B cell (primary cell): ENCODE results near the gene ZSCAN32. TPM values are rescaled to one million over a fixed set of nuclear protein-coding genes. Genes with fewer than 3 reads are reported as not detected.

Source experiments
- ATAC-seq: fragments of 200-7000 bp; cut with Tn5 transposase; one replicate; pipeline ENCODE4 v1.10.0; 2021; ENCODE audit warnings: low read depth, mild to moderate bottlenecking, moderate number of reproducible peaks, moderate library complexity
- CTCF ChIA-PET: fragments of 350-600 bp; sonication (Branson Sonifier 250); formaldehyde crosslinking; loops from one replicate; lab custom pipeline; 2021; ENCODE audit warnings: antibody characterized with exemption, inconsistent platforms; lab: Charles Lee
- POLR2A ChIA-PET: fragments of 350-600 bp; sonication (Branson Sonifier 250); formaldehyde crosslinking; loops from one replicate; lab custom pipeline; 2021; ENCODE audit warnings: antibody characterized with exemption; lab: Charles Lee
- DNase-seq: peaks from one replicate; pipeline ENCODE4 v3.0.0; 2013
- H2AFZ ChIP-seq: 2 replicates; pipeline ENCODE4 v1.6.1; 2012; ENCODE audit warnings: mild to moderate bottlenecking, low read depth, low read length; ENCODE audit not compliant: insufficient read depth, poor library complexity, severe bottlenecking
- H3K27ac ChIP-seq, 2 donors: 1 replicate in 1 of 2; 2 replicates in 1 of 2; pipeline ENCODE4 v1.5.1; 2012 to 2013; ENCODE audit warnings: low read length in 2 of 2, mild to moderate bottlenecking in 2 of 2, moderate library complexity in 1 of 2
- H3K27me3 ChIP-seq, 4 experiments: fragments of 200-600 bp in 1 of 4; sonication (generic) in 1 of 4; replicated peaks in 1 of 4; 1 replicate in 2 of 4; 2 replicates in 2 of 4; pipeline versions ENCODE4 v1.6.1 to v1.7.0; 2013 to 2016; ENCODE audit warnings: low read length in 3 of 4, mild to moderate bottlenecking in 2 of 4, mixed read lengths in 1 of 4, moderate library complexity in 1 of 4; ENCODE audit not compliant: insufficient read depth in 4 of 4, control insufficient read depth in 3 of 4; ENCODE audit errors: control extremely low read depth in 1 of 4
- H3K36me3 ChIP-seq, 2 experiments: replicated peaks in 1 of 2; 1 replicate in 1 of 2; 2 replicates in 1 of 2; pipeline versions ENCODE4 v1.6.1 to v1.7.1; 2013; ENCODE audit warnings: low read length in 1 of 2; ENCODE audit not compliant: insufficient read depth in 2 of 2, control insufficient read depth in 1 of 2; ENCODE audit errors: control extremely low read depth in 1 of 2, extremely low read depth in 1 of 2
- H3K4me1 ChIP-seq, 2 donors: fragments of 200-600 bp in 1 of 2; sonication (generic) in 1 of 2; 1 replicate in 1 of 2; 2 replicates in 1 of 2; pipeline versions ENCODE4 v1.5.1 to v1.6.1; 2013 to 2017; ENCODE audit warnings: low read length in 2 of 2; ENCODE audit not compliant: control insufficient read depth in 2 of 2, insufficient read depth in 2 of 2
- H3K4me2 ChIP-seq: replicated peaks from 2 replicates; pipeline ENCODE3; 2012; ENCODE audit warnings: mild to moderate bottlenecking, low read depth, low read length; ENCODE audit not compliant: poor library complexity, severe bottlenecking
- H3K4me3 ChIP-seq, 5 experiments: fragments of 200-600 bp in 1 of 5; sonication (generic) in 1 of 5; 1 replicate in 3 of 5; 2 replicates in 2 of 5; pipeline versions ENCODE4 v1.5.1 to v1.7.0; 2011 to 2016; ENCODE audit warnings: low read length in 4 of 5, mild to moderate bottlenecking in 4 of 5, low read depth in 2 of 5, control low read depth in 1 of 5, moderate library complexity in 1 of 5; ENCODE audit not compliant: insufficient read depth in 1 of 5; ENCODE audit errors: control extremely low read depth in 1 of 5, extremely low read depth in 1 of 5
- H3K79me2 ChIP-seq: fragments of 200-600 bp; sonication (generic); one replicate; pipeline ENCODE4 v1.6.0; 2016; ENCODE audit warnings: low read length; ENCODE audit not compliant: control insufficient read depth, insufficient read depth
- H3K9ac ChIP-seq: fragments of 200-600 bp; sonication (generic); 2 replicates; pipeline ENCODE4 v1.6.1; 2017; ENCODE audit warnings: mild to moderate bottlenecking, low read length, moderate library complexity
- H3K9me3 ChIP-seq, 3 donors: one replicate each; pipeline versions ENCODE4 v1.6.1 to v1.7.1; 2013; ENCODE audit warnings: low read length in 2 of 3; ENCODE audit not compliant: control insufficient read depth in 2 of 3, insufficient read depth in 1 of 3; ENCODE audit errors: control extremely low read depth in 1 of 3
- H4K20me1 ChIP-seq: 2 replicates; pipeline ENCODE4 v1.6.0; 2012; ENCODE audit warnings: mild to moderate bottlenecking, low read length; ENCODE audit not compliant: insufficient read depth, control insufficient read depth, poor library complexity, severe bottlenecking
- H3K27ac Mint-ChIP-seq: one replicate; pipeline ENCODE4 v1.8.0; 2021; ENCODE audit warnings: mixed read lengths
- H3K27me3 Mint-ChIP-seq: one replicate; pipeline ENCODE4 v1.8.0; 2021; ENCODE audit warnings: mixed read lengths
- H3K4me1 Mint-ChIP-seq: one replicate; pipeline ENCODE4 v1.8.0; 2021; ENCODE audit warnings: mixed read lengths
- H3K4me3 Mint-ChIP-seq: one replicate; pipeline ENCODE4 v1.8.0; 2021; ENCODE audit warnings: mixed read lengths
- H3K9me3 Mint-ChIP-seq: one replicate; pipeline ENCODE4 v1.8.0; 2022; ENCODE audit warnings: mixed read lengths; ENCODE audit not compliant: insufficient read depth
- CTCF ChIP-seq: fragments of 200-600 bp; IDR thresholded peaks from one replicate; pipeline ENCODE4 v1.8.0; 2022; ENCODE audit warnings: antibody characterized with exemption, mild to moderate bottlenecking
- EZH2 ChIP-seq: IDR thresholded peaks from 2 replicates; pipeline ENCODE4 v1.6.1; 2012; ENCODE audit warnings: borderline replicate concordance, low read depth, mild to moderate bottlenecking, moderate library complexity, low read length; ENCODE audit not compliant: insufficient read depth, poor library complexity, severe bottlenecking
- WGBS: methylation state at CpG from one replicate; pipeline ENCODE4 v1.1.5; 2013; ENCODE audit warnings: missing lambda C conversion rate; ENCODE audit not compliant: insufficient coverage; 5-methylcytosine and 5-hydroxymethylcytosine counted together
- intact Hi-C: fragments of 100-400 bp; cut with micrococcal nuclease; formaldehyde crosslinking; loops from one replicate; pipeline ENCODE4 v1.10.0; 2022
- polyA plus RNA-seq: library from polyadenylated mRNA; depleted of rRNA; stranded (reverse); fragments of >200 nt; gene quantifications from 2 replicates; pipeline ENCODE4 v1.2.3, GENCODE V29; 2012
- total RNA-seq, 2 donors: library from RNA; stranded (reverse); fragments of 120-200 nt in 1 of 2; gene quantifications; 1 replicate in 1 of 2; 2 replicates in 1 of 2; pipeline versions ENCODE4 v1.2.3 to v1.2.4, GENCODE V29; 2013 to 2022

The ZSCAN32 gene
- total and polyA plus RNA-seq, 2 donors (not counting 1 experiment from before 2014, with no cell fraction given) = 16.3 to 25.9 TPM

GRCh38 chr16:3401719-3402397, 1.1 kb upstream of the ZSCAN32 start:
- Mint-ChIP-seq H3K4me3 (peak overlapping the region; percentile 98), H3K4me1 (peaks cover 43% of the 10 kb centered on the region), H3K9me3 (peaks cover 7% of the 10 kb centered on the region), H3K27me3 (no peaks in the 10 kb centered on the region), H3K27ac (peak overlapping the region; percentile 84)
- H3K4me2 ChIP-seq = peak overlapping the region; percentile 81
- peaks cover 67% of the 10 kb centered on the region for H3K79me2 ChIP-seq
- DNase-seq = no peak
- intact Hi-C loops = loop anchor here (1.0 to 5.0 kb wide), 8 partner anchors 41 to 380 kb away; partner anchors contain the start of genes HCFC1R1, NAA60, THOC6 and TIGD7
- H3K4me1 ChIP-seq = peaks cover 11 to 23% of the 10 kb centered on the region in 2 donors
- peaks cover 9 to 20% (median 18%) of the 10 kb centered on the region in 3 donors for H3K9me3 ChIP-seq
- TF ChIP-seq EZH2 (no peak), CTCF (no peak)
- peak overlapping the region; percentile 50 to 80 (median 74) for H3K4me3 ChIP-seq
- H4K20me1 ChIP-seq = no peaks in the 10 kb centered on the region
- CTCF ChIA-PET = interaction anchor here (1.2 to 1.7 kb wide), 3 partner anchors 8 to 57 kb away, joined by 6 to 7 read pairs (median 7); no protein-coding TSS in a partner anchor
- WGBS = 69% methylated on average over 13 of the region's 17 CpGs
- peaks cover 11 to 37% of the 10 kb centered on the region in 2 experiments for H3K36me3 ChIP-seq
- no peak for ATAC-seq
- H3K27ac ChIP-seq = peak overlapping the region; percentile 13 to 80
- no peaks in the 10 kb centered on the region for H3K27me3 ChIP-seq
- peak overlapping the region; percentile 93 for H2AFZ ChIP-seq
- POLR2A ChIA-PET = interaction anchor here (0.7 to 1.8 kb wide), 7 partner anchors 37 to 266 kb away, joined by 3 to 13 read pairs (median 8); partner anchors contain the start of genes NAA60, ZNF263 and ZNF597
- peak overlapping the region; percentile 92 for H3K9ac ChIP-seq

- intact Hi-C loops = loop anchor here (2.0 to 5.0 kb wide), 2 partner anchors 294 to 378 kb away; partner anchors contain the start of genes HCFC1R1, THOC6 and TNFRSF12A
- Mint-ChIP-seq H3K27me3 (no peaks in the 10 kb centered on the region), H3K9me3 (peaks cover 7% of the 10 kb centered on the region), H3K27ac (peak overlapping the region; percentile 76), H3K4me3 (peak overlapping the region; percentile 98), H3K4me1 (peaks cover 50% of the 10 kb centered on the region)
- peaks cover 6% of the 10 kb centered on the region for H4K20me1 ChIP-seq
- peak overlapping the region in 1 of 2 donors; percentile 80 for H3K27ac ChIP-seq
- peaks cover 11 to 35% of the 10 kb centered on the region in 2 experiments for H3K36me3 ChIP-seq
- peak overlapping the region; percentile 93 for H2AFZ ChIP-seq
- ChIA-PET CTCF (interaction anchor here (0.5 to 1.7 kb wide), 6 partner anchors 10 to 129 kb away, joined by 3 to 7 read pairs (median 5); partner anchors contain the start of genes NAA60 and ZNF597), POLR2A (interaction anchor here (0.5 to 1.8 kb wide), 8 partner anchors 10 to 266 kb away, joined by 3 to 13 read pairs (median 7); partner anchors contain the start of genes NAA60, ZNF213, ZNF263 and ZNF597)
- no peaks in the 10 kb centered on the region for H3K27me3 ChIP-seq
- peak overlapping the region; percentile 92 for H3K9ac ChIP-seq
- no peak for TF ChIP-seq EZH2
- TF ChIP-seq CTCF = no peak
- peaks cover 5 to 22% (median 11%) of the 10 kb centered on the region in 3 donors for H3K9me3 ChIP-seq
- peaks cover 11 to 23% of the 10 kb centered on the region in 2 donors for H3K4me1 ChIP-seq
- no peak for DNase-seq
- H3K4me2 ChIP-seq = peak overlapping the region; percentile 81
- peak overlapping the region; percentile 59 to 84 (median 76) for H3K4me3 ChIP-seq
- no peak for ATAC-seq
- under 1% methylated on average over 15 of the region's 18 CpGs for whole genome bisulfite sequencing
- peaks cover 81% of the 10 kb centered on the region for H3K79me2 ChIP-seq
These were observed 392 bp downstream of the ZSCAN32 start for GRCh38 chr16:3400446-3400778.
